GM12865 (cell line): ENCODE results near the gene TRMT1.

ENCODE experiments used
- DNase-seq: peaks from one replicate; pipeline ENCODE4 v3.0.0; 2010; ENCODE audit warnings: low read depth
- H3K4me3 ChIP-seq: 2 replicates; pipeline ENCODE4 v1.5.1; 2011; ENCODE audit warnings: mild to moderate bottlenecking, low read depth, low read length, control low read depth
- TF ChIP-seq, protein P1 (sequence below): IDR thresholded peaks from 2 replicates; pipeline ENCODE4 v1.5.1; 2011; ENCODE audit warnings: low read length, control low read depth, low read depth, inconsistent platforms; ENCODE audit not compliant: insufficient read depth; ENCODE audit errors: missing control alignments

TRMT1 gene

DNA sequence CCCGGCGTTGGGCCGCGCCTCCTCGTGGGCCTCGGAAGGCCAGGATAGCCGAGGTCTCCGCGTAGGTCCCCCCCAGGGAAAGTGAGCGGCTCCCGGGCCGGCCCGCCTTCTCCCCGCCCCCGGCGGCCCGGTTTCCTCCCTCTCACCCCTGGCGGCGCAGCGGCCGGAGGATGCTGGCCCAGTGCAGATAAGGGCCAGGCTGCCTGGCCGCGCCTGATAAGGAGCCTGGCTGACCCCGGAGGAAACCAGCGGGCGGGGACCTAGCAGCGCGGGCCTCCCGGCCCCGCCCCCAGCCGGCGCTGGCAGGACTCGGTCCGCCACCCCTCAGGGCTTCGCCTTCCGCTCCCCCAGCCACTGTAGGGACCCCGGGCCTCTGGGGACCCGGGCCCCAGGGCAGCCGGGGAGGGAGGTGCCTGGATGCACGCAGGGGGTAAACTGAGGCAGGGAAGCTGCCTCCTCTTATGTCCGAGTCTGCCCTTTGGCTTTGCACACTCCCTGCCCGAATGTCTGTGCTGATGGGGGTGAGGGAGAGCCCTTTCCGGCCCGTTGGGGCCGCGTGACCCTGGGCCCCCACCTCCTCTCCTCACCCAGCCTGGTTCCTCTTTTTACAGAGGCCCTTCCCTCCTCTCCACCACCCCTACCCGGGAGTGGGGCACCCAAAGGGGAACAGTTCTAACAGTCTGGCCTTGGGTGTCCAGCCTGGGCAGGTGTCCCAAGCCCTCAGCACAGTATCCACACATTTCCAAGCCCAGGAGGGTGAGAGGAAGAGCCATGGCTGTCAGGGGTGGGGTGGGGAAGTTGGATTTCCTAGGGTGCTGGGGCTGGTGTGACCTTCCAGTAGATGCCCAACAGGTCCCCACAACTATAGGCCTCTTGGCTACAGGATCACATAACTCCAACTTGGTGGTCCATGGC, 13.6 kb downstream of the TRMT1 start, which contains the start of gene LYL1:
Gene LYL1, minus strand, starts transcription at position 193 of the 915 bp plus-strand sequence. CDS start 1,687 bp downstream, outside the sequence.
- H3K4me3 ChIP-seq, result peak within 1 kb of the TSS; percentile 53
- DNase-seq, result peak; percentile 80
- TF ChIP-seq, protein P1, sequence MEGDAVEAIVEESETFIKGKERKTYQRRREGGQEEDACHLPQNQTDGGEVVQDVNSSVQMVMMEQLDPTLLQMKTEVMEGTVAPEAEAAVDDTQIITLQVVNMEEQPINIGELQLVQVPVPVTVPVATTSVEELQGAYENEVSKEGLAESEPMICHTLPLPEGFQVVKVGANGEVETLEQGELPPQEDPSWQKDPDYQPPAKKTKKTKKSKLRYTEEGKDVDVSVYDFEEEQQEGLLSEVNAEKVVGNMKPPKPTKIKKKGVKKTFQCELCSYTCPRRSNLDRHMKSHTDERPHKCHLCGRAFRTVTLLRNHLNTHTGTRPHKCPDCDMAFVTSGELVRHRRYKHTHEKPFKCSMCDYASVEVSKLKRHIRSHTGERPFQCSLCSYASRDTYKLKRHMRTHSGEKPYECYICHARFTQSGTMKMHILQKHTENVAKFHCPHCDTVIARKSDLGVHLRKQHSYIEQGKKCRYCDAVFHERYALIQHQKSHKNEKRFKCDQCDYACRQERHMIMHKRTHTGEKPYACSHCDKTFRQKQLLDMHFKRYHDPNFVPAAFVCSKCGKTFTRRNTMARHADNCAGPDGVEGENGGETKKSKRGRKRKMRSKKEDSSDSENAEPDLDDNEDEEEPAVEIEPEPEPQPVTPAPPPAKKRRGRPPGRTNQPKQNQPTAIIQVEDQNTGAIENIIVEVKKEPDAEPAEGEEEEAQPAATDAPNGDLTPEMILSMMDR, result no peak

DNA sequence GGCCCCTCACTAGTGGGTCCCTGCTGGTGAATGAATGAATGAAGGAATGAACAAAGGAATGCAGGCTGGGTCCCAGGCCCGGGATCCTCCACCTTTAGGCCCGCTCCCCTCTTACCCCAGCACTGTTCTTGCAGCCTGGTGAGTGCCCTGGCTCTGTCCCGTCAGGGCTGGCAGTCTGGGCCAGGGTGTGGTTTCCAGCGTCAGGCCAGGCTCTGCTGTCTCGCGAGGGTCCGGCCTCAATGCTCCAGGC, 14.2 kb downstream of the TRMT1 start:
- TF ChIP-seq, protein P1, result no peak
- no peak for DNase-seq
- H3K4me3 ChIP-seq, result peak overlapping the region; percentile 53

DNA sequence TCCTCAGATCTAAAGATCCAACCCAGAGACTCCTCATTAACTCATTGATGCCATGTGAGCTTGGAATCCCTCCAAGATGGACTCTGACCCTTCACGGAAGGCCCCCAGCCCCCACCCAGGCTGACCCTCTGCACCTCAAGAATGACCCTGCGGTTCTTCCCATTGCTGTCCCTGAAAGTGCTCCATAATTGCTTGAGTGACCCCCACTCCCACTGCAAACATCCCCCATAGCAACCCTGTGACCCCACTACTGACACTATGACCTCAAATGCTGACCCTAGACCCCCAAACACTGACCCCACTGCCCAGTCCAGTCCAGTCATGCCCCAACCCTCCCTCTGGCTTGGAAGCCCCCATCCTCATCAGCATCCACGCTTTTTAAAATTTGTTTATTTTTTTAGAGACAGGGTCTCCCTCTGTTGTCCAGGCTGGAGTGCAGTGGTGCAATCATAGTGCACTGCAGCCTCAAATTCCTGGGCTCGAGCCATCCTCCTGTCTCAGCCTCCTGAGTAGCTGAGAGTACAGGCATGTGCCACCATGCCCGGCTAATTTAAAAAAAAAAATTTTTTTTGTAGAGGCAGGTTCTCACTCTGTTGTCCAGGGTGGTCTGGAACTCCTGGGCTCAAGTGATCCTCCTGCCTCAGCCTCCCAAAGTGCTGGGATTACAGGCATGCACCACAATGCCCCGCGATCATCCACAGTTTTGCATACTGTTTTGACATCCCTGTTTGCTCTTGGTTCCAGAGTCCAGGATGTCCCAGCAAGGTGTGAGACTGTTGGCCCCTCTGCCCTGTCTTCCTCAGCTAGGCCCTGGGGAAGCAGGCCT, 14.7 kb downstream of the TRMT1 start:
- TF ChIP-seq, protein P1, result no peak
- peak overlapping the region; percentile 53 for H3K4me3 ChIP-seq
- DNase-seq, result no peak

DNA sequence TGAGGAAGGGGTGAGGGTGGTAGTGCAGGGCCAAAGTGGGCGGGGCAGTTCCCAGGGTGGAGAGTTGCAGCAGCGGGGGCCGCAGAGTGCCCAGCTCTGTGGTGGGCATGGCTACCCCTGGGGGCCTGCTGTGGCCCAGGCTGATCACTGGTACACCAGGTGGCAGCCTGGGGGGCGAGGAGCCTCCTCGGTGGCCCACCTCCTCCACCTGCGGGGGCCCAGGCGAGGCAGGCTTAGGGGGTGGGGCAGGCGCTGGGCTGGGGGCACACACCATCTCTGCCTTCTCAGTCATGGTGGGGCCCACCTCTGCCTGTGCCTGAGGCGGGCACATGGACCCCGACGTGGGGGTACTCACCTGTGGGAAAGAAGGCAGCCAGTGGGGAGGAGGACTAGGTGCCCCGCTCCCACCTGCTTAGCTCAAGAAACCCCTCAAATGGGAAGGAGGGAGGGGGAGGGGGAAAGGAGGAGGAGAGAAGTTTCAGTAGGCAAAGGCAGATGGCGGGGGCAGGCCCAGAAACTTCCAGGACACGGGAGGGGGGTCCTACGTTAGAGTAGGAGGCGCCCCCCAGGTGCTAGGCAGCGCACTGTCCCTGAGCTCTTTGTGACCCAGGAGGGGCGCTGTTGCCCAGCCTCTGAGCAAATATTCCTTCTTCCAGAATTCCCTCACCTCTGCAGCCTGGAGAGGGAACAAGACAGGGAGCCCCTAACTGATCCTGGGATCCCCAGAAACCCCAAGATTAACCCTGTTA, 15.5 kb downstream of the TRMT1 start:
- H3K4me3 ChIP-seq, result no peak overlapping the region

DNA sequence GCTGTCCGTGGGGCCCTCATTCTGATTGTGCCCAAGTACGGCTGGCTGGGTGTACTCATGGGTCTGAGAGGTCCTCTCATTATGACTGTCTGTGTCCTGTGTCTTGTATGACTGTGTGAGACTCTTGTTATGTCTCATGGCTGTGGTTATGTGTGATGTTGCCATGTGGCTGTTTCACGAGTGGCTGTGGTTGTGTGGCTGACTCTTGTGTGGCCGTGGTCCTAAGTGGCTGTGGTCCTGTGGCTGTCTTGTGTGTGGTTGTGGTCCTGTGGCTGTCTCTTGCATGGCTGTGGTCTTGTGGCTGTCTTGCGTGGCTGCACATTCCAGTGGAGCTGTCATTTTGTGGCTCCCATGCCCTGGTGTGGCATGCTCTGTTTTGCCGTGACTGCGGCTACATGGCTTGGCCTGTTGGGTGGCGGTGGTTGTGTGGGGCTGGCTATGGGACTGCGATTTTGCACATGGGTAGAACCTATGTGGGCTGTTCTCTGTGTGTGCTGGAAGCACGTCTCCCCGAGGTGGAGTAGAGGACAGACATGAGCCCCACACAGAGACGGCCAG, 16.4 kb downstream of the TRMT1 start:
- peak; percentile 92 for DNase-seq
- TF ChIP-seq, protein P1, result no peak
- H3K4me3 ChIP-seq, result peak overlapping the region; percentile 18; the same call in 1 of the 2 replicates

More for the DNA sequence above, 15.5 kb downstream of the TRMT1 start:
- TF ChIP-seq, protein P1, result peak; percentile 32
- DNase-seq, result no peak
